Transverse colon (tissue), 3 donors: ENCODE results near the gene FOCAD.

Experiments
- CTCF ChIP-seq, 5 experiments: fragments of 200-600 bp in 3 of 5; fragments of 450-650 bp in 2 of 5; sonication (generic) in 3 of 5; IDR thresholded peaks; 1 replicate in 2 of 5; 2 replicates in 3 of 5; pipeline ENCODE4 v1.5.1; 2016 to 2017; ENCODE audit warnings: antibody characterized with exemption in 5 of 5, inconsistent platforms in 3 of 5, mild to moderate bottlenecking in 2 of 5, moderate library complexity in 1 of 5
- EP300 ChIP-seq: sonication (generic); formaldehyde crosslinking; IDR thresholded peaks from one replicate; pipeline ENCODE4 v1.6.1; 2017; ENCODE audit warnings: antibody characterized with exemption, low read depth

DNA sequence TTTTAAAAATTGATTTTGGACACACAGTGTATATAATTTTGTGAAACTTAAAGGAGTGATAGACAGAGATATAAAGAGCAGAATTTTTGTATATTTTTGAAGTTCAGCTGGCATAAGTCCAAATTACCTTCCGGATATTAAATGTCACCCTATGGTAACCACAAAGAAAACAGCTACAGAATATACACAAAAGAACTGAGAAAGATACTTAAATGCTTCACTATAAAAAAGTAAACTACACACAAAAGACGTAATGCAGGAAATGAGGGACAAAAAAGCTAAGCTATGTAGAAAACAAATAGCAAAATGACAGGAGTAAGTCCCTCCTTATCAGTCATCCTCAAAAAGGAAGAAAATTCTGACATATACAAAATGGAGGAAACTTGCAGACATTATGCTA lies 318.0 kb downstream of the FOCAD start:
- TF ChIP-seq CTCF (IDR thresholded peaks at IDR 0.05), result no peak
- TF ChIP-seq EP300, result no peak
